Neural progenitor cell (in vitro differentiated cells): ENCODE data around the gene SLC39A10. TPM values are rescaled to one million over a fixed set of nuclear protein-coding genes. Genes with fewer than 3 reads are reported as not detected.

Source experiments
- DNase-seq: peaks from one replicate; pipeline ENCODE4 v3.0.0-alpha.2; 2016; ENCODE audit warnings: low spot score
- H2AFZ ChIP-seq: fragments of 200-600 bp; sonication (generic); replicated peaks from 2 replicates; pipeline ENCODE4 v1.6.1; 2016; ENCODE audit warnings: antibody characterized with exemption
- H3F3A ChIP-seq: fragments of 200-600 bp; sonication (generic); 2 replicates; pipeline ENCODE4 v1.6.1; 2016; ENCODE audit warnings: antibody characterized with exemption, low read depth
- H3K27ac ChIP-seq: fragments of 200-600 bp; sonication (generic); 2 replicates; pipeline ENCODE4 v1.5.1; 2016; ENCODE audit warnings: mild to moderate bottlenecking
- H3K27me3 ChIP-seq: fragments of 200-600 bp; sonication (generic); 2 replicates; pipeline ENCODE4 v1.6.1; 2016; ENCODE audit warnings: mild to moderate bottlenecking, moderate library complexity
- H3K36me3 ChIP-seq: fragments of 200-600 bp; sonication (generic); 2 replicates; pipeline ENCODE4 v1.5.1; 2016
- H3K4me1 ChIP-seq: fragments of 200-600 bp; sonication (generic); 2 replicates; pipeline ENCODE4 v1.6.1; 2016; ENCODE audit warnings: mixed run types
- H3K4me2 ChIP-seq: fragments of 200-600 bp; sonication (generic); 2 replicates; pipeline ENCODE4 v1.6.1; 2016
- H3K4me3 ChIP-seq: fragments of 200-600 bp; sonication (generic); 2 replicates; pipeline ENCODE4 v1.5.1; 2016
- H3K79me2 ChIP-seq: fragments of 200-600 bp; sonication (generic); 2 replicates; pipeline ENCODE4 v1.6.1; 2016; ENCODE audit warnings: low read depth
- H3K9ac ChIP-seq: fragments of 200-600 bp; sonication (generic); 2 replicates; pipeline ENCODE4 v1.6.1; 2016
- H3K9me3 ChIP-seq: fragments of 200-600 bp; sonication (generic); 2 replicates; pipeline ENCODE4 v1.5.1; 2016; ENCODE audit warnings: low read depth
- H4K20me1 ChIP-seq: fragments of 200-600 bp; sonication (generic); 2 replicates; pipeline ENCODE4 v1.6.1; 2016; ENCODE audit warnings: low read depth
- H3K27ac Mint-ChIP-seq: 3 replicates; pipeline ENCODE4 v1.8.0; 2021; ENCODE audit warnings: mixed read lengths
- H3K27me3 Mint-ChIP-seq: 2 replicates; pipeline ENCODE4 v1.8.0; 2022; ENCODE audit warnings: low read depth, mild to moderate bottlenecking, inconsistent platforms, moderate library complexity, mixed read lengths; ENCODE audit not compliant: insufficient read depth
- H3K36me3 Mint-ChIP-seq: 3 replicates; pipeline ENCODE4 v1.8.0; 2021; ENCODE audit warnings: mixed read lengths
- H3K4me1 Mint-ChIP-seq: 3 replicates; pipeline ENCODE4 v1.8.0; 2021; ENCODE audit warnings: mixed read lengths
- H3K4me3 Mint-ChIP-seq: 3 replicates; pipeline ENCODE4 v1.8.0; 2021; ENCODE audit warnings: mild to moderate bottlenecking, moderate library complexity, mixed read lengths
- H3K9me3 Mint-ChIP-seq: 3 replicates; pipeline ENCODE4 v1.8.0; 2020; ENCODE audit warnings: mixed read lengths
- CTCF ChIP-seq: fragments of 200-600 bp; sonication (generic); IDR thresholded peaks from 2 replicates; pipeline ENCODE4 v1.5.1; 2017; ENCODE audit warnings: antibody characterized with exemption, mild to moderate bottlenecking
- EZH2 ChIP-seq: fragments of 200-600 bp; sonication (generic); IDR thresholded peaks from 2 replicates; pipeline ENCODE4 v1.6.1; 2017; ENCODE audit warnings: antibody characterized with exemption, mild to moderate bottlenecking, moderate library complexity
- EZH2phosphoT487 ChIP-seq: fragments of 200-600 bp; sonication (generic); IDR thresholded peaks from 2 replicates; pipeline ENCODE4 v1.6.1; 2017; ENCODE audit warnings: antibody characterized with exemption
- small RNA-seq: library from RNA; depleted of rRNA; stranded (forward); fragments of <200 nt; gene quantifications from one replicate; pipeline ENCODE3, GENCODE V24; 2015
- total RNA-seq: library from RNA; depleted of rRNA; stranded (reverse); fragments of >200 nt; gene quantifications from 2 replicates; pipeline ENCODE4 v1.2.3, GENCODE V29; 2015; ENCODE audit warnings: low replicate concordance

SLC39A10 gene
- total RNA-seq, 1 donor from 2014 or later: 253 TPM

GRCh38 chr2:195782156-195782555 lies 125.1 kb downstream of the SLC39A10 start:
- Histone ChIP-seq H3K4me2 (no peak overlapping the region), H3K9me3 (no peaks in the 10 kb centered on the region), H3K27me3 (no peaks in the 10 kb centered on the region), H3F3A (no peaks in the 10 kb centered on the region), H3K36me3 (no peaks in the 10 kb centered on the region), H3K9ac (no peak overlapping the region), H2AFZ (no peak overlapping the region), H4K20me1 (no peaks in the 10 kb centered on the region), H3K79me2 (no peaks in the 10 kb centered on the region), H3K4me3 (no peak overlapping the region), H3K27ac (no peak overlapping the region), H3K4me1 (no peaks in the 10 kb centered on the region)
- H3K27me3 Mint-ChIP-seq: no peaks in the 10 kb centered on the region
- no peak for DNase-seq
- H3K36me3 Mint-ChIP-seq: no peaks in the 10 kb centered on the region
- H3K4me3 Mint-ChIP-seq: no peak overlapping the region
- TF ChIP-seq EZH2: no peak
- TF ChIP-seq CTCF: no peak
- TF ChIP-seq EZH2phosphoT487: no peak
- H3K9me3 Mint-ChIP-seq: no peaks in the 10 kb centered on the region
- H3K27ac Mint-ChIP-seq: no peak overlapping the region
- H3K4me1 Mint-ChIP-seq: no peaks in the 10 kb centered on the region

Small RNAs within 50 kb of the gene (small RNA-seq; reads per million reads assigned to genes)
- not detected for gene RNU6-915P
